Measurements from ENCODE around the gene FAHD2B.
"Not testable (repeated sequence)": the region's sequence is repeated elsewhere in the genome, so short reads cannot be mapped to it uniquely, and the experiment has no call there.

Gene FAHD2B

GRCh38 chr2:97094772-97095611 lies at the start of gene FAHD2B:
FAHD2B (minus strand) TSS chr2:97094882; CDS start chr2:97091706, 3,176 bp downstream.
- H3K36me3 Mint-ChIP-seq, H3K4me1 Mint-ChIP-seq, H3K9me3 Mint-ChIP-seq, H3K27me3 Mint-ChIP-seq: not testable (repeated sequence)
- Mint-ChIP-seq H3K27ac (peak within 1 kb of the TSS; percentile 70), H3K4me3 (peak within 1 kb of the TSS; percentile 76)
- DNase-seq (ENCODE audit: low spot score in 2 of 2) (peak; percentile 37 to 64), ATAC-seq (ENCODE audit: low read depth) (peak; percentile 96)

GRCh38 chr2:97144016-97144415 lies 49.3 kb upstream of the FAHD2B start:
- ATAC-seq (ENCODE audit: low read depth); H3K4me1 Mint-ChIP-seq; H3K27me3 Mint-ChIP-seq; DNase-seq (ENCODE audit: low spot score in 2 of 2); H3K27ac Mint-ChIP-seq; H3K9me3 Mint-ChIP-seq; H3K4me3 Mint-ChIP-seq: not testable (repeated sequence)
- peaks cover 13% of the 10 kb centered on the region for H3K36me3 Mint-ChIP-seq

- not testable (repeated sequence) for DNase-seq (ENCODE audit: low spot score in 2 of 2); H3K4me1 Mint-ChIP-seq; H3K9me3 Mint-ChIP-seq; H3K4me3 Mint-ChIP-seq; H3K27ac Mint-ChIP-seq; ATAC-seq (ENCODE audit: low read depth); H3K27me3 Mint-ChIP-seq
- peaks cover 15% of the 10 kb centered on the region for H3K36me3 Mint-ChIP-seq
Observed at GRCh38 chr2:97129090-97129489, 34.4 kb upstream of the FAHD2B start.

GRCh38 chr2:97113882-97114255 lies 19.2 kb upstream of the FAHD2B start:
- H3K9me3 Mint-ChIP-seq; DNase-seq (ENCODE audit: low spot score in 2 of 2); H3K36me3 Mint-ChIP-seq; H3K4me1 Mint-ChIP-seq; ATAC-seq (ENCODE audit: low read depth); H3K27me3 Mint-ChIP-seq: not testable (repeated sequence)
- Mint-ChIP-seq H3K27ac (peak overlapping the region; percentile 95), H3K4me3 (peak overlapping the region; percentile 98)

GRCh38 chr2:97113050-97113881 lies 18.6 kb upstream of the FAHD2B start, which contains the start of gene ANKRD36:
ANKRD36 (plus strand) TSS chr2:97113153; CDS start chr2:97113740, 587 bp downstream.
- peak; percentile 88 for ATAC-seq (ENCODE audit: low read depth)
- H3K36me3 Mint-ChIP-seq, H3K27me3 Mint-ChIP-seq, H3K4me1 Mint-ChIP-seq, H3K9me3 Mint-ChIP-seq: not testable (repeated sequence)
- Mint-ChIP-seq H3K4me3 (peak within 1 kb of the TSS; percentile 98), H3K27ac (peak within 1 kb of the TSS; percentile 95)
- DNase-seq (ENCODE audit: low spot score in 2 of 2) = peak; percentile 68 to 85

- H3K9me3 Mint-ChIP-seq, H3K36me3 Mint-ChIP-seq, H3K4me1 Mint-ChIP-seq, H3K27me3 Mint-ChIP-seq: not testable (repeated sequence)
- ATAC-seq (ENCODE audit: low read depth) (peak; percentile 54), DNase-seq (ENCODE audit: low spot score in 2 of 2) (peak; percentile 34 to 68)
- Mint-ChIP-seq H3K27ac (peak overlapping the region; percentile 95), H3K4me3 (peak overlapping the region; percentile 98)
Observed at GRCh38 chr2:97112320-97113049, 17.8 kb upstream of the FAHD2B start.

DNA sequence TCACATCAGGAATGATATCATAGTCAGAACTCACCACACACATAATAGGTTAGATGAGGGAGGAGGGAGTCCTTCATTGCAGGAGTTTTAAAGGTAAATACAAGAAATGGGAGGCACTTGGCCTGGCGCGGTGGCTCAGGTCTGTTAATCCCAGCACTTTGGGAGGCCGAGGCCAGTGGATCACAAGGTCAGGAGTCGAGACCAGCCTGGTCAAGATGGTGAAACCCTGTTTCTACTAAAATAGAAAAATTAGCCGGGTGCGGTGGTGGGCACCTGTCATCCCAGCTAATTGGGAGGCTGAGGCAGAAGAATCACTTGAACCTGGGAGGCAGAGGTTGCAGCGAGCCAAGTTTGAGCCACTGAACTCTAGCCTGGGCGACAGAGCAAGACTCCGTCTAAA lies 16.6 kb upstream of the FAHD2B start:
- H3K27me3 Mint-ChIP-seq; H3K9me3 Mint-ChIP-seq; ATAC-seq (ENCODE audit: low read depth); H3K36me3 Mint-ChIP-seq; H3K4me3 Mint-ChIP-seq; DNase-seq (ENCODE audit: low spot score in 2 of 2); H3K27ac Mint-ChIP-seq; H3K4me1 Mint-ChIP-seq: not testable (repeated sequence)

DNA sequence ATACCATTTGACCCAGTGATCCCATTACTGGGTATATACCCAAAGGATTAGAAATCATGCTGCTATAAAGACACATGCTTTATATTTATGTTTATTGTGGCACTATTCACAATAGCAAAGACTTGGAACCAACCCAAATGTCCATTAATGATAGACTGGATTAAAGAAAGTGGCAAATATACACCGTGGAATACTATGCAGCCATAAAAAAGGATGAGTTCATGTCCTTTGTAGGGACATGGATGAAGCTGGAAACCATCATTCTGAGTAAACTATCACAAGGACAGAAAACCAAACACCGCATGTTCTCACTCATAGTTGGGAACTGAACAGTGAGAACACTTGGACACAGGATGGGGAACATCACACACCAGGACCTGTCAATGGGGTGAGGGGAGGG lies 12.2 kb upstream of the FAHD2B start:
- H3K4me3 Mint-ChIP-seq; H3K27ac Mint-ChIP-seq; H3K9me3 Mint-ChIP-seq; H3K36me3 Mint-ChIP-seq; ATAC-seq (ENCODE audit: low read depth); H3K27me3 Mint-ChIP-seq; DNase-seq (ENCODE audit: low spot score in 2 of 2); H3K4me1 Mint-ChIP-seq: not testable (repeated sequence)

GRCh38 chr2:97098786-97099372 lies 4.2 kb upstream of the FAHD2B start:
- not testable (repeated sequence) for H3K4me1 Mint-ChIP-seq; ATAC-seq (ENCODE audit: low read depth); DNase-seq (ENCODE audit: low spot score in 2 of 2); H3K4me3 Mint-ChIP-seq; H3K9me3 Mint-ChIP-seq; H3K27ac Mint-ChIP-seq; H3K36me3 Mint-ChIP-seq; H3K27me3 Mint-ChIP-seq

GRCh38 chr2:97095661-97096060 lies 979 bp upstream of the FAHD2B start:
- Mint-ChIP-seq H3K27ac (peak overlapping the region; percentile 70), H3K4me3 (peak overlapping the region; percentile 28), H3K36me3 (peaks cover 2% of the 10 kb centered on the region), H3K27me3 (peaks cover 3% of the 10 kb centered on the region), H3K9me3 (no peaks in the 10 kb centered on the region), H3K4me1 (peaks cover 5% of the 10 kb centered on the region)
- DNase-seq (ENCODE audit: low spot score in 2 of 2) = no peak
- ATAC-seq (ENCODE audit: low read depth) = no peak

DNA sequence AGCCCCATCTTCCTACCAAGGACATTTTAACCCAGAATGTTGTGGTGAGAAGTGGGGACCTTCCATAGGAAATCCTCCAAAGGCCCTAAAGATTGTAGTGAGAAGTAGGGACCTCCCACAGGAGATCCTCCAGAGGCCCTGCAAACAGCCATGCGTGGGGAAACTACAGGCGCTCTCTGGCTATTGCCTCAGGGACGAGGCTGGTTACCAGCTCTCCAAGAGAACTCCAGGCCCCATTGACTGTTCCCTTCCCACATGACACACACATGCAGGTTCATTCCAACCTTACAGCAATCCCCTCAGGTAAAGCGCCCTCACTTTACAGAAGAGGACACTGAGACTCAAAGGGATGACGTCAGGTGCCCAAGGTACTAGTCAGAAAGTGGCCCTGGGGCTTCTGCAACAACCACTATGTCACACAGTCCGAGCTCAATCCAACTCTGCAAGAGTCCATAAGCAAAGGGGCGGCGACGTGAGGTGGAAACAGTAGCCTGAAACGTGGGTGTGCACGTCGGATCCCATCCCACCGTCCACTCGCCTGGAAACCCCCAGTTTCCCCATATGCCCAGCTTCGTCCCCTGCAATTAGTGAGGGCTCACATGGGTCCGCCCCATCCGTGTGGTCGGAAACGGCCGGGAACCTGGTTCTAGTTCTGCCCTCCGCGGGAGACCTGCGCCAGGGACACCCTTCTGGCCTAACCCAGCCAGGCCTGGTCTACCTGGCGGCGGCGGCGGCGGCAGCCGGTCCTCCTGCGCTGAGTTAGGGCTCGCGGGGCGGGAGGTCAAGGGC lies 505 bp downstream of the FAHD2B start:
- not testable (repeated sequence) for H3K27me3 Mint-ChIP-seq; H3K4me1 Mint-ChIP-seq; H3K9me3 Mint-ChIP-seq; DNase-seq (ENCODE audit: low spot score in 2 of 2); H3K36me3 Mint-ChIP-seq; H3K27ac Mint-ChIP-seq
- peak; percentile 15 for ATAC-seq (ENCODE audit: low read depth)
- peak overlapping the region; percentile 21 for H3K4me3 Mint-ChIP-seq

- not testable (repeated sequence) for H3K4me3 Mint-ChIP-seq; H3K36me3 Mint-ChIP-seq; DNase-seq (ENCODE audit: low spot score in 2 of 2); H3K27ac Mint-ChIP-seq; ATAC-seq (ENCODE audit: low read depth); H3K27me3 Mint-ChIP-seq; H3K4me1 Mint-ChIP-seq; H3K9me3 Mint-ChIP-seq
Observed at GRCh38 chr2:97092946-97093345, 1.7 kb downstream of the FAHD2B start.

- H3K36me3 Mint-ChIP-seq = peaks cover 10% of the 10 kb centered on the region
- DNase-seq (ENCODE audit: low spot score in 2 of 2); H3K4me1 Mint-ChIP-seq; ATAC-seq (ENCODE audit: low read depth); H3K27me3 Mint-ChIP-seq; H3K27ac Mint-ChIP-seq; H3K4me3 Mint-ChIP-seq; H3K9me3 Mint-ChIP-seq: not testable (repeated sequence)
Observed at GRCh38 chr2:97088706-97089105, 6.0 kb downstream of the FAHD2B start.

All from memory B cell (primary cell).